H9 (cell line): ENCODE data around the gene DSCAM. TPM values are rescaled to one million over a fixed set of nuclear protein-coding genes. Genes with fewer than 3 reads are reported as not detected.

ENCODE experiments used
- DNase-seq: peaks from one replicate; pipeline ENCODE4 v3.0.0-alpha.2; 2017
- H2AFZ ChIP-seq: one replicate; pipeline ENCODE4 v1.6.1; 2013; ENCODE audit warnings: mild to moderate bottlenecking, low read length, control low read depth, moderate library complexity
- H2AK5ac ChIP-seq: 2 replicates; pipeline ENCODE4 v1.6.1; 2013; ENCODE audit warnings: low read length, control low read depth, mixed read lengths; ENCODE audit not compliant: insufficient read length
- H2BK120ac ChIP-seq: one replicate; pipeline ENCODE4 v1.6.1; 2013; ENCODE audit warnings: low read depth, mild to moderate bottlenecking, low read length, control low read depth, inconsistent platforms; ENCODE audit not compliant: poor library complexity, severe bottlenecking
- H2BK12ac ChIP-seq: 2 replicates; pipeline ENCODE4 v1.6.1; 2013; ENCODE audit warnings: low read length, control low read depth, mixed read lengths, low read depth; ENCODE audit not compliant: insufficient read length
- H2BK15ac ChIP-seq: 2 replicates; pipeline ENCODE4 v1.6.1; 2013; ENCODE audit warnings: low read depth, low read length, control low read depth
- H2BK20ac ChIP-seq: one replicate; pipeline ENCODE4 v1.6.1; 2013; ENCODE audit warnings: low read depth, mild to moderate bottlenecking, low read length, control low read depth, inconsistent platforms; ENCODE audit not compliant: poor library complexity, severe bottlenecking
- H2BK5ac ChIP-seq: 2 replicates; pipeline ENCODE4 v1.6.1; 2013; ENCODE audit warnings: low read length, control low read depth, mixed read lengths; ENCODE audit not compliant: insufficient read length
- H3K14ac ChIP-seq: 2 replicates; pipeline ENCODE4 v1.6.1; 2013; ENCODE audit warnings: low read length, control low read depth; ENCODE audit not compliant: insufficient read depth
- H3K18ac ChIP-seq: 2 replicates; pipeline ENCODE4 v1.6.1; 2013; ENCODE audit warnings: low read depth, mild to moderate bottlenecking, mixed read lengths, low read length, control low read depth; ENCODE audit not compliant: insufficient read length
- H3K23ac ChIP-seq: 2 replicates; pipeline ENCODE4 v1.6.1; 2013; ENCODE audit warnings: low read length, control low read depth, mixed read lengths, low read depth; ENCODE audit not compliant: insufficient read length
- H3K23me2 ChIP-seq: 2 replicates; pipeline ENCODE4 v1.6.1; 2013; ENCODE audit warnings: low read depth, mild to moderate bottlenecking, mixed read lengths, low read length, control low read depth; ENCODE audit not compliant: insufficient read length, poor library complexity, severe bottlenecking
- H3K27ac ChIP-seq: 2 replicates; pipeline ENCODE4 v1.5.1; 2013; ENCODE audit warnings: low read length, control low read depth, mixed read lengths, low read depth; ENCODE audit not compliant: insufficient read length
- H3K27me3 ChIP-seq: 2 replicates; pipeline ENCODE4 v1.6.1; 2013; ENCODE audit warnings: low read length, control low read depth, inconsistent platforms; ENCODE audit not compliant: insufficient read depth
- H3K4ac ChIP-seq: 2 replicates; pipeline ENCODE4 v1.6.1; 2013; ENCODE audit warnings: low read depth, mild to moderate bottlenecking, control low read depth, inconsistent platforms, low read length, moderate library complexity
- H3K4me1 ChIP-seq: 2 replicates; pipeline ENCODE4 v1.6.1; 2013; ENCODE audit warnings: low read length, control low read depth, inconsistent platforms; ENCODE audit not compliant: insufficient read depth
- H3K4me2 ChIP-seq: 2 replicates; pipeline ENCODE4 v1.6.1; 2013; ENCODE audit warnings: low read length, control low read depth, mixed read lengths; ENCODE audit not compliant: insufficient read length, insufficient read depth
- H3K56ac ChIP-seq: 2 replicates; pipeline ENCODE4 v1.6.1; 2013; ENCODE audit warnings: low read depth, mild to moderate bottlenecking, mixed read lengths, low read length, control low read depth; ENCODE audit not compliant: insufficient read length
- H3K79me1 ChIP-seq: 2 replicates; pipeline ENCODE4 v1.6.1; 2013; ENCODE audit warnings: low read depth, mild to moderate bottlenecking, moderate library complexity, low read length, control low read depth, inconsistent platforms; ENCODE audit not compliant: insufficient read depth, poor library complexity, severe bottlenecking
- H3K79me2 ChIP-seq: 2 replicates; pipeline ENCODE4 v1.6.1; 2013; ENCODE audit warnings: low read length, control low read depth, inconsistent platforms; ENCODE audit not compliant: insufficient read depth
- H3K9ac ChIP-seq: 2 replicates; pipeline ENCODE4 v1.6.1; 2013; ENCODE audit warnings: low read length, control low read depth, mixed read lengths; ENCODE audit not compliant: insufficient read length; ENCODE audit errors: extremely low read depth
- H3K9me3 ChIP-seq: one replicate; pipeline ENCODE4 v1.6.1; 2013; ENCODE audit warnings: low read depth, low read length, inconsistent platforms; ENCODE audit not compliant: control insufficient read depth
- H3T11ph ChIP-seq: one replicate; pipeline ENCODE4 v1.6.1; 2013; ENCODE audit warnings: mild to moderate bottlenecking, low read length, control low read depth, inconsistent platforms
- H4K20me1 ChIP-seq: one replicate; pipeline ENCODE4 v1.6.1; 2013; ENCODE audit not compliant: control insufficient read depth, insufficient read length, insufficient read depth
- H4K5ac ChIP-seq: 2 replicates; pipeline ENCODE4 v1.6.1; 2013; ENCODE audit warnings: low read depth, mild to moderate bottlenecking, mixed read lengths, low read length, control low read depth; ENCODE audit not compliant: insufficient read length
- H4K8ac ChIP-seq: replicated peaks from 2 replicates; pipeline ENCODE4 v1.6.1; 2013; ENCODE audit warnings: low read length, control low read depth, mixed read lengths, low read depth; ENCODE audit not compliant: insufficient read length
- H4K91ac ChIP-seq: 2 replicates; pipeline ENCODE4 v1.6.1; 2013; ENCODE audit warnings: low read depth, mild to moderate bottlenecking, moderate library complexity, mixed read lengths, low read length, control low read depth; ENCODE audit not compliant: insufficient read length
- H3K27ac Mint-ChIP-seq, 3 experiments: 2 replicates in 2 of 3; 3 replicates in 1 of 3; pipeline ENCODE4 v1.8.0; 2020 to 2021; ENCODE audit warnings: mixed read lengths in 3 of 3, mild to moderate bottlenecking in 1 of 3, moderate library complexity in 1 of 3
- H3K27me3 Mint-ChIP-seq: 2 replicates; pipeline ENCODE4 v1.8.0; 2021; ENCODE audit warnings: low read depth, mild to moderate bottlenecking, moderate library complexity, mixed read lengths
- H3K36me3 Mint-ChIP-seq, 3 experiments: 2 replicates in 2 of 3; 3 replicates in 1 of 3; pipeline ENCODE4 v1.8.0; 2020 to 2021; ENCODE audit warnings: low read depth in 3 of 3, mixed read lengths in 3 of 3; ENCODE audit not compliant: insufficient read depth in 1 of 3
- H3K4me1 Mint-ChIP-seq, 2 experiments: 2 replicates each; pipeline ENCODE4 v1.8.0; 2020; ENCODE audit warnings: mixed read lengths in 2 of 2
- H3K4me3 Mint-ChIP-seq, 2 experiments: 2 replicates in 1 of 2; 3 replicates in 1 of 2; pipeline ENCODE4 v1.8.0; 2020 to 2021; ENCODE audit warnings: mild to moderate bottlenecking in 2 of 2, mixed read lengths in 2 of 2, moderate library complexity in 1 of 2
- H3K9me3 Mint-ChIP-seq, 2 experiments: 2 replicates in 1 of 2; 3 replicates in 1 of 2; pipeline ENCODE4 v1.8.0; 2020; ENCODE audit warnings: mild to moderate bottlenecking in 2 of 2, mixed read lengths in 2 of 2, moderate library complexity in 1 of 2
- CTCF ChIP-seq: fragments of 200-600 bp; sonication (generic); conservative IDR thresholded peaks from 3 replicates; pipeline ENCODE4 v1.8.0; 2021; ENCODE audit warnings: antibody characterized with exemption, mild to moderate bottlenecking
- WGBS: extraction: QIAGEN DNeasy Blood & Tissue Kit; methylation state at CpG from one replicate; pipeline ENCODE4 v1.1.7; 2013; ENCODE audit warnings: missing lambda C conversion rate, low lambda C conversion rate, mixed read lengths; ENCODE audit not compliant: insufficient read length; ENCODE audit errors: extremely low coverage; 5-methylcytosine and 5-hydroxymethylcytosine counted together
- total RNA-seq: library from RNA; stranded (reverse); gene quantifications from 2 replicates; pipeline ENCODE4 v1.2.1, GENCODE V29; 2021

Gene DSCAM
- total RNA-seq, 1 experiment from 2014 or later = 0.17 TPM

- Mint-ChIP-seq H3K36me3 (no peaks in the 10 kb centered on the region; a peak in 1 of 7 replicates), H3K27me3 (no peaks in the 10 kb centered on the region; the same call in 1 of the 2 replicates), H3K4me3 (no peak overlapping the region), H3K9me3 (no peaks in the 10 kb centered on the region), H3K4me1 (no peaks in the 10 kb centered on the region), H3K27ac (no peak overlapping the region)
- no peak overlapping the region for H2BK12ac ChIP-seq
- H3K23me2 ChIP-seq = no peaks in the 10 kb centered on the region
- no peak overlapping the region for H3K14ac ChIP-seq
- no peak overlapping the region for H2BK15ac ChIP-seq
- no peak overlapping the region for H3K23ac ChIP-seq
- no peaks in the 10 kb centered on the region for H3K79me1 ChIP-seq
- no peak for DNase-seq
- H3K9me3 ChIP-seq = no peaks in the 10 kb centered on the region
- WGBS = no CpG with 5 or more reads among the region's 1 CpG
- no peak overlapping the region for H2BK120ac ChIP-seq
- no peaks in the 10 kb centered on the region for H4K20me1 ChIP-seq
- no peak for TF ChIP-seq CTCF
- no peaks in the 10 kb centered on the region for H3K27me3 ChIP-seq
- H3K56ac ChIP-seq = no peak overlapping the region
- H3T11ph ChIP-seq = no peak overlapping the region
- H3K79me2 ChIP-seq = no peaks in the 10 kb centered on the region
- H3K4me2 ChIP-seq = no peak overlapping the region
- H3K4ac ChIP-seq = no peak overlapping the region
- H3K4me1 ChIP-seq = no peaks in the 10 kb centered on the region
- H4K91ac ChIP-seq = no peak overlapping the region
- no peak overlapping the region for H3K18ac ChIP-seq
- H2AK5ac ChIP-seq = no peak overlapping the region
- H4K8ac ChIP-seq = no peak overlapping the region
- no peak overlapping the region for H3K9ac ChIP-seq
- no peak overlapping the region for H2AFZ ChIP-seq
- no peak overlapping the region for H3K27ac ChIP-seq
- H2BK5ac ChIP-seq = no peak overlapping the region
- no peak overlapping the region for H2BK20ac ChIP-seq
- H4K5ac ChIP-seq = no peak overlapping the region
Observed at GRCh38 chr21:40731206-40731605, 115.8 kb downstream of the DSCAM start.
